Endothelial cell of umbilical vein (primary cell): ENCODE data around the gene ZNF334. TPM values are rescaled to one million over a fixed set of nuclear protein-coding genes. Genes with fewer than 3 reads are reported as not detected.

ENCODE experiments used
- BruUV-seq: library from RNA; stranded (reverse); fragments of 400-500 nt; replicated peaks from 2 replicates; lab custom pipeline; 2021; lab: Mats Ljungman, UMichigan
- CTCF ChIA-PET: fragments of 300-600, 350-600 bp; sonication (Branson Sonifier 250); formaldehyde crosslinking; loops from one replicate; lab custom pipeline; 2021; ENCODE audit warnings: antibody characterized with exemption, inconsistent platforms; lab: Charles Lee
- POLR2A ChIA-PET: fragments of 300-600, 350-600 bp; sonication (Branson Sonifier 250); formaldehyde crosslinking; loops from one replicate; lab custom pipeline; 2021; ENCODE audit warnings: antibody characterized with exemption, inconsistent platforms; lab: Charles Lee
- DNase-seq: peaks from one replicate; pipeline ENCODE4 v3.0.0-alpha.2; 2011; ENCODE audit warnings: low read depth, low spot score
- FAIRE-seq: peaks from 2 replicates; lab custom pipeline; 2011; peaks lifted over from hg19 to GRCh38; lab: Jason Lieb, UNC
- H2AFZ ChIP-seq: 2 replicates; pipeline ENCODE4 v1.6.0; 2012; ENCODE audit warnings: low read depth, low read length, control low read depth, inconsistent platforms
- H3K27ac ChIP-seq: 2 replicates; pipeline ENCODE4 v1.5.1; 2011; ENCODE audit warnings: low read depth, mild to moderate bottlenecking, control low read depth, low read length, moderate library complexity; ENCODE audit not compliant: insufficient read depth
- H3K27me3 ChIP-seq, 2 experiments: 2 replicates each; pipeline versions ENCODE4 v1.6.0 to v1.6.1; 2011; ENCODE audit warnings: low read length in 2 of 2, mixed read lengths in 1 of 2; ENCODE audit not compliant: control insufficient read depth in 2 of 2, insufficient read depth in 2 of 2
- H3K36me3 ChIP-seq, 2 experiments: 2 replicates in 1 of 2; 3 replicates in 1 of 2; pipeline ENCODE4 v1.5.1; 2011; ENCODE audit warnings: low read length in 2 of 2, mild to moderate bottlenecking in 1 of 2, moderate library complexity in 1 of 2; ENCODE audit not compliant: control insufficient read depth in 2 of 2, insufficient read depth in 2 of 2; ENCODE audit errors: extremely low read depth in 1 of 2
- H3K4me1 ChIP-seq: 3 replicates; pipeline ENCODE4 v1.5.1; 2011; ENCODE audit warnings: mild to moderate bottlenecking, low read length; ENCODE audit not compliant: control insufficient read depth, insufficient read depth; ENCODE audit errors: extremely low read depth
- H3K4me2 ChIP-seq: 2 replicates; pipeline ENCODE4 v1.6.1; 2011; ENCODE audit warnings: low read length, control low read depth, mixed read lengths; ENCODE audit not compliant: insufficient read depth
- H3K4me3 ChIP-seq, 3 experiments: fragments of 200-600 bp in 1 of 3; sonication (generic), shearing (Covaris generic) in 1 of 3; replicated peaks in 1 of 3; 2 replicates each; pipeline ENCODE4 v1.5.1; 2011 to 2016; ENCODE audit warnings: control low read depth in 3 of 3, low read length in 3 of 3, mild to moderate bottlenecking in 2 of 3, inconsistent platforms in 1 of 3, low read depth in 1 of 3, moderate library complexity in 1 of 3; ENCODE audit not compliant: insufficient read depth in 1 of 3
- H3K79me2 ChIP-seq: 2 replicates; pipeline ENCODE4 v1.6.0; 2012; ENCODE audit warnings: low read length, inconsistent platforms; ENCODE audit not compliant: control insufficient read depth, insufficient read depth
- H3K9ac ChIP-seq: replicated peaks from 2 replicates; pipeline ENCODE3; 2011; ENCODE audit warnings: low read length, control low read depth; ENCODE audit not compliant: insufficient read depth; ENCODE audit errors: extremely low read depth
- H3K9me1 ChIP-seq: replicated peaks from 3 replicates; pipeline ENCODE4 v1.6.0; 2011; ENCODE audit warnings: mild to moderate bottlenecking, low read length; ENCODE audit not compliant: control insufficient read depth, insufficient read depth; ENCODE audit errors: extremely low read depth
- H3K9me3 ChIP-seq: replicated peaks from 2 replicates; pipeline ENCODE4 v1.5.1; 2012; ENCODE audit warnings: low read length, inconsistent platforms; ENCODE audit not compliant: control insufficient read depth, insufficient read depth
- H4K20me1 ChIP-seq: replicated peaks from 2 replicates; pipeline ENCODE3; 2011; ENCODE audit warnings: mild to moderate bottlenecking, low read length; ENCODE audit not compliant: control insufficient read depth, insufficient read depth; ENCODE audit errors: extremely low read depth
- EZH2 ChIP-seq: IDR thresholded peaks from 2 replicates; pipeline ENCODE4 v1.6.1; 2012; ENCODE audit warnings: borderline replicate concordance, low read depth, mild to moderate bottlenecking, moderate library complexity, low read length, inconsistent platforms; ENCODE audit not compliant: severe bottlenecking
- FOS ChIP-seq: IDR thresholded peaks from 2 replicates; pipeline ENCODE4 v1.6.1; 2011; ENCODE audit warnings: mild to moderate bottlenecking, low read length, moderate library complexity, borderline replicate concordance; ENCODE audit not compliant: insufficient read depth
- GATA2 ChIP-seq: IDR thresholded peaks from 2 replicates; pipeline ENCODE4 v1.7.0; 2011; ENCODE audit warnings: low read depth, mild to moderate bottlenecking, moderate library complexity, mixed read lengths, low read length; ENCODE audit not compliant: insufficient read length, insufficient read depth
- JUN ChIP-seq: IDR thresholded peaks from 2 replicates; pipeline ENCODE4 v1.6.1; 2011; ENCODE audit warnings: borderline replicate concordance, low read depth; ENCODE audit not compliant: insufficient read length, insufficient read depth
- MYC ChIP-seq: IDR thresholded peaks from one replicate; pipeline ENCODE4 v1.6.1; 2011; ENCODE audit warnings: mild to moderate bottlenecking, low read depth, low read length
- POLR2A ChIP-seq: IDR thresholded peaks from 2 replicates; pipeline ENCODE4 v1.6.1; 2012; ENCODE audit warnings: low read depth, mild to moderate bottlenecking, control low read depth, low read length
- POLR2AphosphoS5 ChIP-seq: IDR thresholded peaks from 2 replicates; pipeline ENCODE4 v1.6.1; 2012; ENCODE audit warnings: low read depth, mild to moderate bottlenecking, control low read depth, low read length, moderate library complexity; ENCODE audit not compliant: insufficient read depth
- dilution Hi-C: fragments of 300-500 bp; cut with MboI; formaldehyde crosslinking; loops from one replicate; pipeline ENCODE4 v1.15.0; 2019; ENCODE audit warnings: low sequenced_read_pairs; ENCODE audit not compliant: extremely low pct_ligation_motif_present
- intact Hi-C: fragments of 100-400 bp; cut with micrococcal nuclease; formaldehyde crosslinking; loops from one replicate; pipeline ENCODE4 v1.10.0; 2022
- polyA plus RNA-seq, 4 experiments: library from polyadenylated mRNA; depleted of rRNA in 3 of 4; stranded (reverse) in 3 of 4; unstranded in 1 of 4; fragments of >200 nt; gene quantifications; 2 replicates each; pipeline versions ENCODE4 v1.2.1 to v1.2.3, GENCODE V29; 2011 to 2012; ENCODE audit warnings: missing spikeins in 1 of 4
- total RNA-seq: library from RNA; stranded (reverse); gene quantifications from 2 replicates; pipeline ENCODE4 v1.2.3, GENCODE V29; 2021
- TF ChIP-seq, protein P1 (sequence below), 2 donors: IDR thresholded peaks; 1 replicate in 1 of 2; 2 replicates in 1 of 2; pipeline ENCODE4 v1.5.1; 2011; ENCODE audit warnings: low read length in 2 of 2, mild to moderate bottlenecking in 2 of 2, moderate library complexity in 2 of 2, control low read depth in 1 of 2, inconsistent platforms in 1 of 2, low read depth in 1 of 2; ENCODE audit not compliant: insufficient read depth in 1 of 2; ENCODE audit errors: extremely low read depth in 1 of 2
- TF ChIP-seq, protein P2 (sequence below): IDR thresholded peaks from 2 replicates; pipeline ENCODE4 v1.6.1; 2011; ENCODE audit not compliant: insufficient read depth, insufficient read length

Gene ZNF334
- total and polyA plus RNA-seq, 2 donors (not counting 3 experiments of a cell fraction or from before 2014, with no cell fraction given) = 0.08 to 1.6 TPM

DNA sequence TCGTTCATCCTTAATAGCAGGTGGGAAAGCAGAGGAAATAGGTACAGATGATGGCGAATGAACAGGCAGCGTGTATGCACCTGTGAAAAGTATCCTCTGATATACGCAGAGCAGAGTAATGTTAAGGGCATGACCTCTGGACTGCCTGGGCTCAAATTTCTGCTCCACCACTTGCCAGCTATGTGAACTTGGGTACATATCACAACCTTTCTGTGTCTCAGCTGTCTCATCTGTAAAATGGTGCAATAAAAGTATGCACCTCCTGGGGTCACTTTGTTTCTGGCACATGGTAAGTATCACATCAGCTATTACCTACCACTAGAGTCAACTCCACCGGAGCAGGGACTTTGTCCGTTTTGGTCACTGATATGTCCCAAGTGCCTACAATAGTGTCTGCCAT lies 34.6 kb upstream of the ZNF334 start:
- BruUV-seq = no TSS peak
- no peaks in the 10 kb centered on the region for H3K36me3 ChIP-seq
- no peaks in the 10 kb centered on the region for H4K20me1 ChIP-seq
- POLR2A ChIA-PET = no interaction called here
- H3K9ac ChIP-seq = no peak overlapping the region
- H3K27me3 ChIP-seq = no peaks in the 10 kb centered on the region
- no peaks in the 10 kb centered on the region for H3K9me3 ChIP-seq
- dilution Hi-C loops (no loop called here), intact Hi-C loops (no loop called here)
- no peak overlapping the region for H2AFZ ChIP-seq
- no peaks in the 10 kb centered on the region for H3K79me2 ChIP-seq
- CTCF ChIA-PET = no interaction called here
- H3K4me3 ChIP-seq = no peak overlapping the region
- TF ChIP-seq POLR2A (no peak), POLR2AphosphoS5 (no peak), GATA2 (no peak), FOS (no peak), EZH2 (no peak)
- TF ChIP-seq, protein P1, sequence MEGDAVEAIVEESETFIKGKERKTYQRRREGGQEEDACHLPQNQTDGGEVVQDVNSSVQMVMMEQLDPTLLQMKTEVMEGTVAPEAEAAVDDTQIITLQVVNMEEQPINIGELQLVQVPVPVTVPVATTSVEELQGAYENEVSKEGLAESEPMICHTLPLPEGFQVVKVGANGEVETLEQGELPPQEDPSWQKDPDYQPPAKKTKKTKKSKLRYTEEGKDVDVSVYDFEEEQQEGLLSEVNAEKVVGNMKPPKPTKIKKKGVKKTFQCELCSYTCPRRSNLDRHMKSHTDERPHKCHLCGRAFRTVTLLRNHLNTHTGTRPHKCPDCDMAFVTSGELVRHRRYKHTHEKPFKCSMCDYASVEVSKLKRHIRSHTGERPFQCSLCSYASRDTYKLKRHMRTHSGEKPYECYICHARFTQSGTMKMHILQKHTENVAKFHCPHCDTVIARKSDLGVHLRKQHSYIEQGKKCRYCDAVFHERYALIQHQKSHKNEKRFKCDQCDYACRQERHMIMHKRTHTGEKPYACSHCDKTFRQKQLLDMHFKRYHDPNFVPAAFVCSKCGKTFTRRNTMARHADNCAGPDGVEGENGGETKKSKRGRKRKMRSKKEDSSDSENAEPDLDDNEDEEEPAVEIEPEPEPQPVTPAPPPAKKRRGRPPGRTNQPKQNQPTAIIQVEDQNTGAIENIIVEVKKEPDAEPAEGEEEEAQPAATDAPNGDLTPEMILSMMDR (IDR thresholded peaks at IDR 0.05; ENCODE audit: extremely low read depth in 1 of 2, insufficient read depth in 1 of 2, low read depth in 1 of 2, low read length in 2 of 2) = no peak
- DNase-seq (no peak), FAIRE-seq (no peak)
- H3K27ac ChIP-seq = no peak overlapping the region
- no peak overlapping the region for H3K4me2 ChIP-seq
- no peaks in the 10 kb centered on the region for H3K4me1 ChIP-seq
- no peaks in the 10 kb centered on the region for H3K9me1 ChIP-seq

DNA sequence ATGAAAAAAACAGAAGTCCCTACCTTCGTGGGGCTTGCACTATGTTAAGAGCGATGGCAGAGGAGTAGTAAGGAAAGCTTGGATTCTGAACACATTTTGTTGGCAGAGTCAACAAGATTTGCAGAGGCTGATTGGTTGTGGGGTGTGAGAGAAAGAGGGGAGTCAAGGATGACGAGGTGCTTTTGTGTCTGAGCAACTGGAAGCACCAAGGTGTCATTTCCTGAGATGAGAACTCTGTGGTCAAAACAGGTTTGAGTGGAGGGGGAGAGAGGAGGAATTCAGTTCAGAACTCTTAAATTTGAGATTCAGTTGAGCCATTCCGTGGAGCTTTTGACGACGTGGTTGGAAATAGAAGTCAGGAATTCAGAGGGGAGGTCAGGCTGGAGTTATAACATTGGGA lies 33.6 kb upstream of the ZNF334 start:
- no peak overlapping the region for H3K4me3 ChIP-seq
- no peak overlapping the region for H3K4me2 ChIP-seq
- no peaks in the 10 kb centered on the region for H4K20me1 ChIP-seq
- H3K4me1 ChIP-seq = no peaks in the 10 kb centered on the region
- dilution Hi-C loops = no loop called here
- H2AFZ ChIP-seq = no peak overlapping the region
- H3K9ac ChIP-seq = no peak overlapping the region
- TF ChIP-seq FOS (no peak), JUN (no peak), EZH2 (no peak), POLR2A (no peak), MYC (no peak), POLR2AphosphoS5 (no peak), GATA2 (no peak)
- TF ChIP-seq, protein P1 (IDR thresholded peaks at IDR 0.05; ENCODE audit: extremely low read depth in 1 of 2, insufficient read depth in 1 of 2, low read depth in 1 of 2, low read length in 2 of 2) = no peak
- TF ChIP-seq, protein P2, sequence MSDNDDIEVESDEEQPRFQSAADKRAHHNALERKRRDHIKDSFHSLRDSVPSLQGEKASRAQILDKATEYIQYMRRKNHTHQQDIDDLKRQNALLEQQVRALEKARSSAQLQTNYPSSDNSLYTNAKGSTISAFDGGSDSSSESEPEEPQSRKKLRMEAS = no peak
- DNase-seq (no peak), FAIRE-seq (no peak)
- BruUV-seq = no TSS peak
- H3K9me1 ChIP-seq = no peaks in the 10 kb centered on the region
- ChIA-PET CTCF (no interaction called here), POLR2A (no interaction called here)
- H3K27ac ChIP-seq = no peak overlapping the region
- no peaks in the 10 kb centered on the region for H3K9me3 ChIP-seq
- intact Hi-C loops = no loop called here
- H3K27me3 ChIP-seq = no peaks in the 10 kb centered on the region
- H3K79me2 ChIP-seq = no peaks in the 10 kb centered on the region
- H3K36me3 ChIP-seq = no peaks in the 10 kb centered on the region
